NCI-H345 treated with DMSO at 0.1 percent for 48 hours (cell line): Measurements from ENCODE around the gene PDZRN4.
"Not testable (repeated sequence)": the region's sequence is repeated elsewhere in the genome, so short reads cannot be mapped to it uniquely, and the experiment has no call there.

Experiments used
- DNase-seq: peaks from one replicate; lab custom pipeline; 2025; ENCODE audit not compliant: unreplicated experiment; lab: John Stamatoyannopoulos, UW

The PDZRN4 gene

DNA sequence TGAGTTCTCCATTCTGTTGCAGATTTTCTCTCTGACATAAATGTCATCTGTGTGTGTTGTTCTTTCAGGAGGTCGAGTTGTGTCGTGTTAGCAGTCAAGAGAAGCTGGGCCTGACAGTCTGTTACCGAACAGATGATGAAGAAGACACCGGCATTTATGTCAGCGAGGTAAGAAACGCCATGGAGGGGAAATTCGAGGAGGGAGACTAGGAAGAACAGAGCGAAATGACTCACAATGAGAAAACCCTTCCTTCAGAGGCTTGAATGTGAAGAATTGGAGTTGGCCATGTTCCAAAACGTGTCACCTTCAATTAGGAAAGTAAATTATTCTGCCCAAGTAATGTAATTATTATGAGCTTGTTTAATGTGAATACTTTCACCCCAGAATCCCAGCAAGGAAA, 364.5 kb downstream of the PDZRN4 start:
- DNase-seq: no peak

DNA sequence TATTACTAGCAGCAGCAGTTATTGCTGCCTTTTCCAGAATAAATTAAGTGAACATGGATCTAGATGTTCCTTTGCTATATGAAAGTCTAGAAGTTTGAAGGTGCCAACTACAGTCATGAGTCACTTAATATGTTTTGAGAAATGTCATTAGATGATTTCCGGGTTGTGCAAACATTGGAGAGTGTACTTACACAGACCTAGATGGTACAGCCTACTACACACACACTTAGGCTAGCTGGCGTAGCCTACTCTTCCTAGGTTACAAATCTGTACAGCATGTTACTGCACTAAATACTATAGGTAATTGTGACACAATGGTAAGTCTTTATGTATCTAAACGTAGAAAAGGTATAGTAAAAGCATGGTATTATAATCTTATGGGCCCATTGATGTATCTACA, 368.1 kb downstream of the PDZRN4 start:
- no peak for DNase-seq

DNA sequence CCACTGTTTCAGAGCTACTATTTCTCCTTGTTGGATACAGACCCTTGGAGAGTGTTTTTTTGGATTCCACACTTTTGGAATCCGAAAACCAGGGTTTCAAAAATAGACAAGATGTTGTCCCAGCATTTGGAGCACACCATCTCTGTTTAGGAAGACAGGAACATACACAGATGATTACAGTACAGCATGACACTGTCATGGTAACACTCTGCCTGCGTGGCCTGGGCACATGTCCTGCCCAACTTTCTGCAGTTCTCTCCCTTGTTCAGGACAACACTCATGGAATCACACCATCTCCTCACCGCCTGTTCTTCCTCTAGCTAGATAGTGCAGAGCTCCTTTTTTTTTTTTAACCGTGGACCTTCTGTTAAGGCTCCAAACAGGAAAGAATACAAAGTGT, 369.2 kb downstream of the PDZRN4 start:
- no peak for DNase-seq

DNA sequence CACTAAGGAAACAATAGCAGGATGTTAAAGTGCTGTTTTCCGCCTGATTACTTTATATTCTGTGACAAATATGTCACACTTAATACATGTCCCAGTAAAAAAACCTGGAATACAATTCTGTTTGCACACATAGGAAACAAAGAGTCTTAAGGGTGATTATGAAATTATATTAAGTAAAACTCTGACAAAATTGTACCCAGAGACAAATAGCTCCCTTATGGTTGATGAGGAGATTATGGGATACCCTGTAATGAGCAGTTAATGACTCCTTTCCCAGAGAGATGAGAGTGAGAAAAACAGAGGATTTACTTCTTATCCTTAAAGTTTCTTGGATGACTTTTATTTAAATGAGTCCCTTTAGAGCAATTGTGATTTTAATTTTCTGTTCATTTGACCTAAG, 370.6 kb downstream of the PDZRN4 start:
- no peak for DNase-seq

DNA sequence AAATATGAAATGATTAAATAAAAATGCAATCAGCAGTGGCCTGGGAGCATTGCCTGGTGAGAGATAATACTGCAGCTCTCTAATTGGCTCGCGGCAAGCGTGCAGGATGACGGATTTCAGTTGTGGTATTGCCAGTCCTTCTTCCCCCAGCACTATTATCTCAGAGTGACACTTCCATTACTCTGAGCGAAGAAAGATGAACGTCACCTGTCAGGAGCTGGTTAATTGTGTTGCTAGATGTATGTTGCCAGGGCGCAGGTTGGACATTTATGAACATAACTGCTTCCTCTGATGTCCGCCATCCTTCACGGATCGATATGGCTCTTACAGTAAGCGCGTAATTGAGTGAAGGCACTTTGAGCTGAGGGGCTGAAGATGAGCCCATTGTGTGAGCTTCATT, 374.9 kb downstream of the PDZRN4 start:
- DNase-seq: no peak

DNA sequence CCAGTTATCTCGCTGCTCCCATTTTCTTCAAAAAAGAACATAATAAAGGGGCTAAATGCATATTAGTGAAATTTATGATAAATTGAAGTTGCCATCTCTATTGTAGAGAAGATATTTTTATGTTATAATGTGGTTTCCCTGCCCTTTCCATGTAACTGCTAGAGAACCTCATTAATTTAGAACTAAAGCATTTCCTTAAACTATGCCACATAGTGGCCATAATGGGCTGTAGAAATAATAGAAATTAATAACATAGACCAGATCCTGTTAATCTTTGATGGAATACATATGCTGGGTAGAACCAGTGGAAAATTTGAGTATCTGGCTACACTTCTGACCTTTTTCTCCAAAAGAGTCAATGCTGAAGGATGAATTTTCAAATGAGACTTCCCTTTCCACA, 376.7 kb downstream of the PDZRN4 start:
- DNase-seq: no peak

DNA sequence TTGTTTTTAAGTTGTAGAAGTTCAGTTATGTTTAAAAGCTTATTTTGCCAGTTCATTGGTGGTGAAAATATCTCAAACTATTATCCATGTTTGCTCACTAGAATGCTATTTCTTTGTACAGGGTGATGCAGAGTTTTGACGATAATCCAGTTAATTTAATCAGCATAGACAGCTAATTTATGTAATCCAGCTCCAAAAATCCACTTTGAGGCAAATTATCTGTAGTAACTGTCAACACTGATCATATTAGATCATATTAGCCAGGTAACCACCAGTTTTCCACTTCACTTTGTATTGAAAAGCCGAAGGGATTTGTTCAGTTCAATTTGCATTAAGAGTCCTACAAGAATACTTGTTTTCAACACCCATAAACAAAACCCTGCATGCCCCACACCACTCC, 378.6 kb downstream of the PDZRN4 start:
- DNase-seq: no peak

DNA sequence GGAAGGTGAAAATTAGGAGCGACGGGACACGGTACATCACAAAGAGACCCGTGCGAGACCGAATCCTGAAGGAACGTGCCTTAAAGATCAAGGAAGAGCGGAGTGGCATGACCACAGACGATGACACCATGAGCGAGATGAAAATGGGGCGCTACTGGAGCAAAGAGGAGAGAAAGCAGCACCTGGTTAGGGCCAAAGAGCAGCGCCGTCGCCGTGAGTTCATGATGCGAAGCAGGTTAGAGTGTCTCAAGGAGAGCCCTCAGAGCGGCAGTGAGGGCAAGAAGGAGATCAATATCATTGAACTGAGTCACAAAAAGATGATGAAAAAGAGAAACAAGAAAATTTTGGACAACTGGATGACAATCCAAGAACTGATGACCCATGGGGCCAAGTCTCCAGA, 385.3 kb downstream of the PDZRN4 start:
- no peak for DNase-seq

DNA sequence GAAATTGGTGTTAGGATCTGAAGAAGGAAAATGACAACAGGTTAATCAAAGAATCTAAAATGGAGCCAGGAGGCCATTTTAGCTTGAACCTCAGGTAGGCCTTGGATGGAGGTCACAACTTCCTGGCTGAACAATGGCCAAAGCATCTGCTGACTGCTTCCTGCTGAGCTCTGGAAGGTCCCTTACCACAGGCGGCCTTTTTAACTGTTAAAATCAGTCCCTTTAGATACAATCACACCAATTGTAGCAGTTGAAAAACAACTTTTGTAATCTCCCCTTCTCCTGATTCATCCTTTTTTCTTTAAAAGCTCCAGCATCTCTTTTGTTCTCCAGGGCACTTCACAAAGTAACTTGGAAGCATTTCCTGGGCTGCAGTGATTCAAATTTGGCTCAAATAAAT, 388.8 kb downstream of the PDZRN4 start:
- no peak for DNase-seq

DNA sequence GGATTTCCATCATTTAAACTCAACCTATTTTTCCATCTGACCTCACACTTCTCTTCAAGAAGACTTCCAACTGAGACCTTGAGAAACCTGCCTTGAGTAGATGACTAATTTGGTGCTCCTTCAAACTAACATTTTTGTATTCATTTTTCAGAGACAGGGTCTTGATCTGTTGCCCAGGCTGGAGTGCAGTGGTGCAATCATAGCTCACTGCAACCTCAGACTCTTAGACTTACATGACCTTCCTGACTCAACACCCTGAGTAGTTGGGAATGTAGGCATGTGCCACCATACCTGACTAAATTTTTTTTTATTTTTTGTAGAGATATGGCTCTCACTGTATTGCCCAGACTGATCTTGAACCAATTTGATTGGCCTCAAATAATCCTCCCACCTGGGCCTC, 389.9 kb downstream of the PDZRN4 start:
- no peak for DNase-seq

DNA sequence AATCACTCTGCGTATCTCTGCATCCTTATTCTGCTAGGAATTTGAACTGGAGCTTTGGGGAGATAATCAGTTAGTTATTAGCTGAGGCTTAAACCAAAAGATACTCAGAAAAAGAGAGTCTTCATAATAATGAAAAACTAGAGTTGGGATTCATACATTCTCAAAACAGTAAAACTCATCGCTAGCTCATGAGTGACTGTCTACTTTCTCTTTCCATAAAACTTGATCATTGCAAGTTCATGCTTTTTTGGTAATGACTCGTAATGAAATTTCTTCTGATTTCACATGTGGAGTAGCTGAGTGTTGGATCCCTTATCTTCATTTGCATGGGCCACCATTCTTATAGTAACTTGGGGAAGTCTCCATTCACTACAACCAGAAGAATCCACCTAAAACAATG, 397.7 kb downstream of the PDZRN4 start:
- DNase-seq: no peak

DNA sequence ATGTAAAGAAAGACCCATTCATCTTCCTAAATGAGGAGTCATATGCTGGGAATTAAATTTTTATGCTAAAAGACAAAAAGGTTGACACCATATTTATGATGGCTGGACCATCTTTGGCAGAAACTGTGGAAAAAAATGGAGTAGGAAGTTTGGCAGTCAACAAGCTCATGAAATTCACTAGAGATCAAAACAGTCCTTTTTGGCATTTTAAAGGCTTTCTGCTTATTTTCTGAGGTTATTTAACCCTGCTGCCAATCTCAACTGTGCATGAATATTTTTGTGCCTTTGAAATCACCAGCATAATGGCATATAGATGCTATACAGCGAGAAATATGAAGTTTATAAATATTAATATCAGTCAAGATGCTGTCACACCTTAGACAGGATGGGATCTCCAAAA, 399.5 kb downstream of the PDZRN4 start:
- no peak for DNase-seq

DNA sequence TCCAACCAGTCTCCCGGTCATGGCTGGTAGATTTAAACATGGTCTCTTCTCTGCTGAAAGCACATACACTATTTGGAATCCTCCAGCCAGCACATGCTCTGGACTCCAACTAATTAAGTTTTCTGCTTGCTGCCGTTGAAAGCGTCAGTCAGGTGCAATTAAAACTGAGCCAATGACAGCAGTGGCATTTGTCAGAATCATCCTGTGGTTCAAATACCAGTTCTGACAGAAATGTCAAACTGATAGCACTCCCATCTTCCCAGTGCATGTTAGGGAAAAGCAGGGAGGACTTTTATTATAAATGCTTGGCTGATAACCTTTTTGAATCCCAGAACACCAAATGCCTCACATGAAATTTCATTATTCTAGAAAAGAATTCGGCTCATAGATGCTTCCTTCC, 401.8 kb downstream of the PDZRN4 start:
- no peak for DNase-seq

DNA sequence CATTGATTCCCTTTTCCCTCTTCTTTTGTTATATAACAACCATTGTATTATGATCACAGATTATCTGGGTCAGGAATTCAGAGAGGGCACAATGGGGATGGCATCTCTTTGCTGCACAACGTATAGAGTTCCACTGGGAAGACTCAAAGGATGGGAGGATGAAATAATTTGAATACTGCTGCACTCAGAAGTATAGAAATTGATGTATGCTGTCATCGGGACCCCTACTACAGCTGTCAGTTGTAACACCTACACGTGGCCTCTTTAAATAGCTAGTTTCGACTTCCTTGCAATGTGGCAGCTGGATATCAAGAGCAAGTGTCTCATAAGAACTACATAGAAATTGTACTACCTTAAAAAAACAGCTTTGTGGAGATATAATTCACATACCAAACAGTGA, 408.1 kb downstream of the PDZRN4 start:
- no peak for DNase-seq

DNA sequence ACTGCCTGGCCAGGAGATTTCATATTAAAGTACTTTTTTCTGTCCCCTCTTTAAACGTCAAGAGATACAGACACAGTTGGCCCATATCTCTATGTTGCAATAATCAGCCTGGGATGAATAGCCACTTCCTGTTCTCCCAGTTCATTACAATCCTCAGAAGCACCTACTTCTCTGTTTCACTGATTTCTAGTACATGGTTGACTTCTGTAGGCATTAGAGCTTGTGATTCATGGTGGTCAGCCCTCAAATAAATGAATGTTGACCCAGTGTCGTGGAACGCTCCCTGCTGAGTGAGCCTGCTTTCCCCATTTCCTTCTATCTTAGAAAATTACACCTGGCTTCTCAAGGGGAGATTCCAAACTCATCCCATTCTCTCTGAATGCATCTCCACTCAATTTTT, 416.7 kb downstream of the PDZRN4 start:
- no peak for DNase-seq

DNA sequence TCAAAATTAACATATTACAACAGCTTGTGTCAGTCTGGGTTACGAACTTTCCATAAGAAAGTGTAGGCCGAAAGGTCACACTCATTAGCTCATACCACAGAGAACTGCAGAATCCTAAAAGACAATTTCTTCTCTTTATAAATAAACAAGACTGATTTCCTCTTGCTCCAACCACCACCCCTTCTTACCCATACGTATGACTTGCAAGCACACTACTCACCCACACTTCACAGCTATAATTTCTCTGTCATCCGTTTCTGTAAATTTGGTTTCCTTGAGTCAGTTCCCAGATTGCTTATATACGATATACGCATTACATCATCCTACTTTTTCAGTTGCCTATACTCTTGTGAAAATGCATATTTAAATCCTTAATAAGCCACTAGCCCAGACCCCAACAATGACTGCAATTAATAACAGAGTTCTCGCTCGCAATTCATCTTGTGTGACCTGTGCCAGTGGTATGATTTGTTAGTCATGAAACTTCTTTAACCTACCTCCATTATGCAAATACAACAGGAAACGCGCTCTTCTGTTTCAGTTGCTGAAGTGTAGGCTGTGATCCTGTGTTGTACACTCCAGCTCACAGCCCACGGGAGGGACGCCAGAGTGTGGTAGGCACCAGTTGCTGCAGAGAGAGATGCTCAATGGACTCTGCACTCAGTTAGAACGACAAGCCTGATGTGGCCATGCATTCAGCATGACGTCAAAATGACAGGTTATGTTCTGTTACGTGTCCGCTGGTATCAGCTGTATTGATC, 417.6 kb downstream of the PDZRN4 start:
- no peak for DNase-seq

DNA sequence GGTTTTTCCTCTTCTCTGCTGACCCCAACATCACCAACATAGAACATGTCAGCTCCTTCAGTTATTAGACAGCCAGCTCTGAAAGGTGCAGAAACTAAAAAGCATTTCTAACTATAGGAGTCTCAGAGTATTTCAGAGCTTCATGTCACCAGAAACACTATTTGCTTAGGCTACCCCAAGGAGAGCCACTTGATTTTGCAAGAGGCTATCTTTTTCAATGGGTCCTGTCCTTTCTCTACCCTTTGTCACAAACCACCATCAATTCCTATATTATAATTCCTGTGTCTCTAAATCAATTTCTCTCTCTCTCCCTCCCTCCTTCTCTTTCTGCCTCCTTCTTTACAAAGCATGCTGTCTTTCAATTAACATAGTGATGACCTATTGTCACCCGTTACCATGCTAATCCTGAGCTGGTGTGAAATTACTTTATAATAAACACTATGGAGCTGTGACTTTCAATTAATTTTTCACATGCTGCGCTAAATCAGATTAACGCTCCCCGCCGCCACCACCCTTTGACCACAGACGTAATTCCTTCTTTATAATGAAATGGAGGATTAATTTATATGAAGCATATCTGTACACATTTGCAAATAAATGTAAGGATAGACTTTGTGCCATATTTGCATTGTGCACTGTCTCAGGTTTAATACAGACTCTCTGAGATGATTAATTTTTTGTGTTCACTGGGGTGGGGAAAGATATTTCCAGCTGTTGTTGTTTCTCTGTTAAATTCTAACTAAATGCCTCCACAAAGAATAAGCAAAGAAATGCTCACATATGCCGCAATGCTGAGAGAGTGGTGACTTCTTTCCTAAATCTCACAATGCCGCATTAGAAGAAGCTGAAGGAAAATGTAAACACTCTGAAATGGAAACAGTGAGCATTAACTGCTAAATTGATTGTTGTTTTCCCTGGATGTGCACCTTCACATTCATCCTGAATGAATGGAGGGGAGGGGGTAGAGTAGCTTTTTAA, 418.6 kb downstream of the PDZRN4 start:
- DNase-seq: no peak

DNA sequence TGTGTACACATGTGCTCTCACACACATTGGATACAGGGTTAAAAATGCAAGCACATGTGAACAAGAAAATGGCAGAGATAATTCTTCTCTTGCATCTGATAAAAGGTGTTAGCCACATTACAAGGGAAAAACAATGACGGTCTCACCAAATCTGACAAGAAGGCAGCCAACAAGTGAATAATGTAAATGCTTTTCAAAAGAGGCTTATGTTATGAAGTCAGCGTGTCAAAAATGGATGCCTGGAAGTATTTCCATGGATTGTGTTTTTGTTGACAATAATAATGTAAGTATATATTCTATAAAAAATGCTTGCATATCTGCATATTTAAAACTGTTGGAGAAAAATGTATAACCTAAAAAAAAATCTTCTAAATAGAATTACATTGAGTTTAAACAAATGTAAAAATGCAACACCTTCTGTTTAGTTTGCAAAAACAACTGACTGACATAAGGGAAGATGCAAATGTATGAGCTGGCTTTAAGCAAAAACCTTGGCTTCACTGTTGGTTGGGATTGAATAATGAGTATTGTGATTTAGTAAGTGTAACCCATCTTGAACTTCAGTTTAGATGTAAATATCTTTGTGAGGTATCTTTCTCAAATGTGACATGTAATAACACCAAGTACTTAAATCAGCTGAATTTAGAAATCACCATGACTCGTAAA, 424.9 kb downstream of the PDZRN4 start:
- no peak for DNase-seq

DNA sequence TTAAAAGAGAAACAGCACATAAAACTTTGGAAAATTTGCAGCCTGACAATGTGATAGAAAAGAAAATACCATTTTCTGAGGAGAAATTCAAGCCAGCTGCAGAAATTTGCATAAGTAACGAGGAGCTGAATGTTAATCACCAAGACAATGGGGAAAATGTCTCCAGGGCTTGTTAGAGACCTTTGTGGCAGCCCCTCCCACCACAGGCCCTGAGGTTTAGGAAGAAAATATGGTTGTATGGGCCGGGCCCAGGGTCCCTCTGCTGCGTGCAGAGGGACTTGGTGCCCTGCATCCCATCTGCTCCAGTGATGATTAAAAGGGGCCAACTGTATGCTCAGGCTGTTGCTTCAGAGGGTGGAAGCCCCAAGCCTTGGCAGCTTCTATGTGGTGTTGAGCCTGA, 427.1 kb downstream of the PDZRN4 start:
- not testable (repeated sequence) for DNase-seq

DNA sequence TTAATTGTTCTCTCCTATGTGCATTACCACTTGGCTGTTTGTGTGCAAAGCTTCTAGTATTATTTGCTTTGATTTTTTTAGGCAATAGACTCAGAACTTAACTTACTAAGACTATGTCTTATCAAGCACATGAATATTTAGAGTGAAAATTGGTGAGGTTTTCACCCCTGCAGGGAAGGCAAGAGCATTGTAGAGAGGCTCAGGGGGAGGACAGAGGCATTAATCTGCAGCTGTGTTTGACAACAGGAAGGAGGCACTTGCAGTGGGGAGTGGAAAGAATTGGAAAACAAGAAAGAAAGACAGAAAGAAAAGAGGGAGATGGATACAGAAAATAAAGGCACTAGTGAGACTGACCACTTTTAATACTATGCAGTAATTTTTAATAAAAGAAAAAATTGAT, 431.6 kb downstream of the PDZRN4 start:
- DNase-seq: no peak

DNA sequence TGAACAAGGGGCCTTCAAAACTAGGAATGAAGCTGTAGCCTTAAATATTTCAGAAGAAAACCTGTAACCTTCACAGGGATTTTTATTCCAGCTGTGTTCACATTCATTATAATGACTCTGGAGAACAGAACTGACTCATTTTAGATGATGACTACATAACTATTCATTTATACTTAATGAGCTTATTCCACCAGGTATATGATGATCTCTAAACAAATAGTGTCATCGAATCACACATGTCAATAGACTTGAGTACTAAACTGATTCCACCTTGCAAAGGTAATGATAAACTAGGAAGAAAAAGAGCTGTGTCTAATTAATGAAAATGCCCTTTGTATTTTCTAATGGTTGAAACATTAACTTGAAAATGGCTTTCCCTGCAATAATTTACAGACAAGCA, 433.2 kb downstream of the PDZRN4 start:
- DNase-seq: no peak
